Measurements from ENCODE around the gene NCOA4.
"Not testable (repeated sequence)": the region's sequence is repeated elsewhere in the genome, so short reads cannot be mapped to it uniquely, and the experiment has no call there.

Gene NCOA4

GRCh38 chr10:46002916-46003693 is 27.3 kb downstream of the NCOA4 start:
- DNase-seq (ENCODE audit: low read depth), result no peak
- no peak overlapping the region for H3K4me3 ChIP-seq (ENCODE audit: low read depth, low read length)
- TF ChIP-seq CTCF (conservative IDR thresholded peaks at IDR 0.05; ENCODE audit: low read depth, low read length), result no peak

DNA sequence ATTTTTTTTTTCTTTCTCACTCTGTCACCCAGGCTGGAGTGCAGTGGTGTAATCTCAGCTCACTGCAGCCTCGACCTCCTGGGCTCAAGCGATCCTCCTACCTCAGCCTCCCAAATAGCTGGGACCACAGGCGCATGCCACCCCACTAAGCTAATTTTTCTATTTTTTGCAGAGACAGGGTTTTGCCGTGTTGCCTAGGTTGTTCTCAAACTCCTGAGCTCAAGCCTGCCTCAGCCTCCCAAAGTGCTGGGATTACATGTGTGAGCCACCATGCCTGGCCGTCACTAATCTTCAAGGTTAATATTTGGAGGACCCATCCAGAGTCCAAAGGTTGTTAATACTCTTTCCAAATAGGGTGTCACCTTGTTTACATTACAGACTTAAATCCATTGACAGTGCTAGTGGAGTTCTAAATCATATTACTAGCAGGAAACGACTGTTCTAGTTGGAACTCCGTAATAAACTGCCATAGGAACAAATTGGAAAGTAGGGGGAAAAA is 28.2 kb downstream of the NCOA4 start:
- not testable (repeated sequence) for DNase-seq (ENCODE audit: low read depth); H3K4me3 ChIP-seq (ENCODE audit: low read depth, low read length)

DNA sequence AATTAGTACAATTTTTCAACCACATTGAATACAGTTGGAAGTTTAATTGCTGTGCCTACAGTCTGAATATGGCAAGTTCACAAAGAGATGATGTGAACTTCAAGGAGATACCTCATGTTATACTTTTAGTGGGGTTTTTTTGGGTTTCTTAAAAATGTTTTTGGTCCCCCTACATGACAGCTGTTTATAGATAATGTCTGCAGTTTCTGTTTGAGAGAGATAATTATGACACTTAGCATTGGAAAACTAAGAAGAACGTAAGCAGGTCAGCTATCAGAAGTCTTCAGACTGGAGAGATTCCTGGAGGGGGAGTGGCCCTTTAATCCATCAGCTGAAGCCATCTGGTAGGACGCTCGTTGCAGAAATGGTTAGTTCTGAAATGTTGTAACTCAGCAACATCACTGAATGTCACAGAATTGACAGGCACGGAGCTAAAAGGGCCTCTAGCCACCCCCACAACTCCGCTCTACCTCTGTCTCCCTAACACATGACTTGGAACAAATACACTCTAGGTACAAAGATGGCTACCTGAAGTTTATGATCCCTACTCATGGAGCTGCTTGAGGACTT is 29.2 kb downstream of the NCOA4 start:
- no peak for DNase-seq (ENCODE audit: low read depth)
- no peak overlapping the region for H3K4me3 ChIP-seq (ENCODE audit: low read depth, low read length)
- no peak for TF ChIP-seq CTCF (conservative IDR thresholded peaks at IDR 0.05; ENCODE audit: low read depth, low read length)

DNA sequence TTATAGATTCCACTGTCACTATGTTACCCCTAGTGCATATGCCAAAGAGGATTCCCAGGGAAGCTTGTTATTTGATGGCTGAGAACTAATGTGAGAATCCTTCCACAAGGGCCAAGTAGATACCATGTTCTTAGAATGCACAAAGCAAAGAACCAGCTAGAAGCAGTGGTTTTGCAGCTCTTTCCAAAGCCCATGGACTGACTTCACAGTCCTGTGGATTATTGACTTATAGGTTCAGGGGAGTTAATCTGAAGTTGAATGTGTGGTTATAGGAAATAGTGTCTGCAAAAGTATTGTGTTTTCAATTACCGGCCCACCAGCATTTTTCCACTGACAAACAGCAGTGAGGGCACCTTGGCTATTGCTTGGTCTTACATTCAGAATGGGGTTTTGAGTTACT is 29.9 kb downstream of the NCOA4 start:
- H3K4me3 ChIP-seq (ENCODE audit: low read depth, low read length), result no peak overlapping the region
- TF ChIP-seq CTCF (conservative IDR thresholded peaks at IDR 0.05; ENCODE audit: low read depth, low read length), result no peak
- DNase-seq (ENCODE audit: low read depth), result no peak

- not testable (repeated sequence) for H3K4me3 ChIP-seq (ENCODE audit: low read depth, low read length); DNase-seq (ENCODE audit: low read depth)
Measured at GRCh38 chr10:45999955-46000354, 30.5 kb downstream of the NCOA4 start.

- TF ChIP-seq CTCF (conservative IDR thresholded peaks at IDR 0.05; ENCODE audit: low read depth, low read length), result no peak
- H3K4me3 ChIP-seq (ENCODE audit: low read depth, low read length), result no peak overlapping the region
- no peak for DNase-seq (ENCODE audit: low read depth)
Measured at GRCh38 chr10:45997994-45998763, 32.2 kb downstream of the NCOA4 start.

GRCh38 chr10:45997557-45997956 is 32.9 kb downstream of the NCOA4 start:
- no peak for TF ChIP-seq CTCF (conservative IDR thresholded peaks at IDR 0.05; ENCODE audit: low read depth, low read length)
- no peak overlapping the region for H3K4me3 ChIP-seq (ENCODE audit: low read depth, low read length)
- no peak for DNase-seq (ENCODE audit: low read depth)

DNA sequence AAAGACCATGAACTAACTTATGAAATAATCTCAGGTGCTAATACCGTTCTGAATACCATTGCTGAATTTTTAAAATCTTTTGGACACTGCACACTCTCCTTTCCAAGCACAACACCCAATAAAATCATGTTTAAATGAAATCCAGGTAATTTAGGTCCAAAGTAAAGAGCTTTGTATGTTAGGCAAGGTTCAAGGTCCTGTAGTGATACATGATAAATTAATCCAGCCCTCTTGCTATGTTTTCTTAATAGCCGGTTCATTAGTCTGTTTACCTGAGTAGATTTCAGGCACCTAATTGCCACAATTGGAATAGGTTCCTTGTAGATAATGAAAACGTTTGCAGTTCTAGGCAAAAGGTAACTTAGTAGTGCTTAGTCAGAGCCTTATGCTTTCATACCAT is 44.8 kb downstream of the NCOA4 start:
- H3K4me3 ChIP-seq (ENCODE audit: low read depth, low read length); DNase-seq (ENCODE audit: low read depth): not testable (repeated sequence)

DNA sequence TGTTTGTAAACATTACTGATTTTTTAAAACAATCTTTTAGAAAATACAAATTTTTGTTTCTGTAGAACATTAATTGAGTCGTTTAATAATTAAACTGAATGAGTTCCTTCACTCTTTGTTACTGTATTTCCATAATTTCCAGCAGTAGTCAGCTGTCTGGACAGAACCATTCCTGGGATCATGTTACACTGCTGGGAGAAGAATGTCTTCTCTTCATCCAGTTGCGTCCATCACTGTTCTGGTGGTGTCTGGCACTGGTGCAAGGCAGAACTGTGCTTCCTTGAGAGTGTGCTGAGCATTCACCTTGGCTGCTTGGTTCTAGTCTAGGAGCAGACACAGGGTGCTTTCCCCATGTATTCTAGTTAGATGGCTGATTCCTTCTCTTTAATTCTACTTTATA is 46.0 kb downstream of the NCOA4 start:
- H3K4me3 ChIP-seq (ENCODE audit: low read depth, low read length), result not testable (repeated sequence)
- DNase-seq (ENCODE audit: low read depth), result peak; percentile 62

Data from choroid plexus epithelial cell (primary cell).